Mucosa of stomach (tissue), 1 donor: ENCODE data around the gene ITGA8.

ENCODE experiments used
- H3K27me3 ChIP-seq: one replicate; pipeline ENCODE4 v1.7.0; 2013; ENCODE audit warnings: mild to moderate bottlenecking, low read length; ENCODE audit not compliant: control insufficient read depth, insufficient read depth
- H3K36me3 ChIP-seq: one replicate; pipeline ENCODE4 v1.7.0; 2013; ENCODE audit warnings: low read length; ENCODE audit not compliant: control insufficient read depth, insufficient read depth
- H3K4me1 ChIP-seq: one replicate; pipeline ENCODE4 v1.7.0; 2013; ENCODE audit warnings: mild to moderate bottlenecking, low read length; ENCODE audit not compliant: control insufficient read depth, insufficient read depth
- H3K4me3 ChIP-seq: one replicate; pipeline ENCODE4 v1.7.0; 2013; ENCODE audit warnings: low read length
- H3K9ac ChIP-seq: one replicate; pipeline ENCODE4 v1.7.0; 2013; ENCODE audit warnings: mild to moderate bottlenecking, low read length, moderate library complexity
- H3K9me3 ChIP-seq: one replicate; pipeline ENCODE4 v1.7.0; 2013; ENCODE audit warnings: mild to moderate bottlenecking, low read length, moderate library complexity; ENCODE audit not compliant: control insufficient read depth
- donor health status: Pancreatic carcinoma.

The ITGA8 gene

GRCh38 chr10:15504101-15504840 lies 215.5 kb downstream of the ITGA8 start:
- H3K4me3 ChIP-seq: no peak overlapping the region
- no peaks in the 10 kb centered on the region for H3K36me3 ChIP-seq
- no peaks in the 10 kb centered on the region for H3K4me1 ChIP-seq
- H3K9ac ChIP-seq: no peak overlapping the region
- no peaks in the 10 kb centered on the region for H3K27me3 ChIP-seq
- no peaks in the 10 kb centered on the region for H3K9me3 ChIP-seq

GRCh38 chr10:15494850-15495506 lies 224.7 kb downstream of the ITGA8 start:
- Histone ChIP-seq H3K9ac (no peak overlapping the region), H3K27me3 (no peaks in the 10 kb centered on the region), H3K9me3 (no peaks in the 10 kb centered on the region), H3K4me3 (no peak overlapping the region), H3K4me1 (no peaks in the 10 kb centered on the region), H3K36me3 (no peaks in the 10 kb centered on the region)

- Histone ChIP-seq H3K4me1 (no peaks in the 10 kb centered on the region), H3K27me3 (no peaks in the 10 kb centered on the region), H3K4me3 (no peak overlapping the region), H3K9me3 (no peaks in the 10 kb centered on the region), H3K36me3 (no peaks in the 10 kb centered on the region), H3K9ac (no peak overlapping the region)
Measured at GRCh38 chr10:15491856-15492642, 227.7 kb downstream of the ITGA8 start.

- no peak overlapping the region for H3K4me3 ChIP-seq
- no peaks in the 10 kb centered on the region for H3K9me3 ChIP-seq
- no peaks in the 10 kb centered on the region for H3K36me3 ChIP-seq
- no peaks in the 10 kb centered on the region for H3K27me3 ChIP-seq
- H3K4me1 ChIP-seq: no peaks in the 10 kb centered on the region
- no peak overlapping the region for H3K9ac ChIP-seq
Measured at GRCh38 chr10:15489431-15489830, 230.3 kb downstream of the ITGA8 start.

DNA sequence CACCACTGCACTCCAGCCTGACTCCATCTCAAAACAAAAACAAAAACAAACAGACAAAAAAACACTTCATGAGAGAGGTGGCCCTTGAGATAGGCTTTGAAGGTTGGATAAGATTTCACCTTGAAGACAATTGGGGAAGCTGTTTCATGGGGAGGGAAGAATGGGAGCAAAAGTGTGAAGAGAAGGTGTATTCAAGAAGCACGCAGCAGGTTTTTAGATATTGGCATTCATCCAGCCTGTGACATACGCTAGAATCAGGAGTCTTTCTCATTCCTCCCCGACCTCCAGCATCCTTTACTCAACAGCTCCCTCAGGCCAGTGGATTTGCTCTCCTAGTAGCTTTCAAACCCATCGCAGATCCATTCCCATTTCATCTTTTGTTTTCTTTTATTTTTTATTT lies 232.3 kb downstream of the ITGA8 start:
- H3K36me3 ChIP-seq: no peaks in the 10 kb centered on the region
- H3K4me1 ChIP-seq: no peaks in the 10 kb centered on the region
- H3K4me3 ChIP-seq: no peak overlapping the region
- H3K9me3 ChIP-seq: no peaks in the 10 kb centered on the region
- no peak overlapping the region for H3K9ac ChIP-seq
- no peaks in the 10 kb centered on the region for H3K27me3 ChIP-seq

- H3K4me3 ChIP-seq: no peak overlapping the region
- no peaks in the 10 kb centered on the region for H3K27me3 ChIP-seq
- no peak overlapping the region for H3K9ac ChIP-seq
- no peaks in the 10 kb centered on the region for H3K36me3 ChIP-seq
- H3K9me3 ChIP-seq: no peaks in the 10 kb centered on the region
- H3K4me1 ChIP-seq: no peaks in the 10 kb centered on the region
Measured at GRCh38 chr10:15486404-15486803, 233.3 kb downstream of the ITGA8 start.

- Histone ChIP-seq H3K9me3 (no peaks in the 10 kb centered on the region), H3K36me3 (no peaks in the 10 kb centered on the region), H3K27me3 (no peaks in the 10 kb centered on the region), H3K9ac (no peak overlapping the region), H3K4me1 (no peaks in the 10 kb centered on the region), H3K4me3 (no peak overlapping the region)
Measured at GRCh38 chr10:15485684-15486316, 233.9 kb downstream of the ITGA8 start.

DNA sequence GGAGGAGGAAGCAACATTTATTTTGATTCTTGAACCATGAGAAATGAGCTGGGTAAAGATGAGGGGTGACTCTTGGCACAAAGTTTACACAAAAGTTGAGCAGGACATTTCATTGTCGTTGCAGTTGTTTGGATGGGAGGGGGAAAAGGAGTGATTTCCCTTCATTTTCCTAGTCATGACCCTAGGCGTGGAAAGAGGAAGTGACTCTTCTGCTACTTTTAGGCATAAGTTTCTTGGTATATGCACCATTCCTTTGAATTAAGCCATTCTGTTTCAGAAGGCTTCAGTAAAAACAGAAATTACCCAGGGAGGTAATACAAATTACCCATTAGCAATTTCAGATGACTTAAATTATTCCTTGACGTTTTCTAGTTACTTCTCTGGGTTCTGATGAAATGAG lies 234.7 kb downstream of the ITGA8 start:
- H3K9ac ChIP-seq: no peak overlapping the region
- H3K27me3 ChIP-seq: no peaks in the 10 kb centered on the region
- H3K36me3 ChIP-seq: no peaks in the 10 kb centered on the region
- no peak overlapping the region for H3K4me3 ChIP-seq
- no peaks in the 10 kb centered on the region for H3K9me3 ChIP-seq
- no peaks in the 10 kb centered on the region for H3K4me1 ChIP-seq

DNA sequence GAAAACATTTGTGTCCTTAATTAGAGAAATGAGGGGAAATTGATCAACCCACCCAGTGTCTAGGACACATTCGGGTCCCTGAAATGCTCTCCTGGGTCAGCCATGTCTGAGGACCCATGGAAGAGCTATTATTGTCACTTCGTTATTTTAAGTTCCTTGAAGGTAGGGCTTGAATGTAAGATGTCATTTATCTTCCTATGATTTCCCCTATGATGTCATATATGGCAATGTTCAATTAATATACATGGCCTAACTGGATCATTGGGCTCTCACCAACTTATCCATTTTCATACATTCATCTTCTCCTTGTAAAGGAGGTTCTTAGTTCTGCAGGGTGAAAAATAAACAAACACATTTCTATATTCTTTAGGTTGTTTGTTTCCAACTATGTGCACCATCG lies 235.6 kb downstream of the ITGA8 start:
- H3K9ac ChIP-seq: no peak overlapping the region
- H3K36me3 ChIP-seq: no peaks in the 10 kb centered on the region
- H3K4me1 ChIP-seq: no peaks in the 10 kb centered on the region
- no peak overlapping the region for H3K4me3 ChIP-seq
- H3K9me3 ChIP-seq: no peaks in the 10 kb centered on the region
- H3K27me3 ChIP-seq: no peaks in the 10 kb centered on the region

- no peak overlapping the region for H3K9ac ChIP-seq
- H3K9me3 ChIP-seq: no peaks in the 10 kb centered on the region
- H3K4me1 ChIP-seq: no peaks in the 10 kb centered on the region
- no peak overlapping the region for H3K4me3 ChIP-seq
- H3K36me3 ChIP-seq: no peaks in the 10 kb centered on the region
- no peaks in the 10 kb centered on the region for H3K27me3 ChIP-seq
Measured at GRCh38 chr10:15483215-15484075, 236.3 kb downstream of the ITGA8 start.

- Histone ChIP-seq H3K4me1 (no peaks in the 10 kb centered on the region), H3K4me3 (no peak overlapping the region), H3K27me3 (no peaks in the 10 kb centered on the region), H3K9ac (no peak overlapping the region), H3K36me3 (no peaks in the 10 kb centered on the region), H3K9me3 (no peaks in the 10 kb centered on the region)
Measured at GRCh38 chr10:15482156-15482555, 237.6 kb downstream of the ITGA8 start.
